Measurements from ENCODE around the gene CEPT1.
A peak's percentile ranks its signal among the peaks of the same experiment; 100 is the strongest.
"Not testable (repeated sequence)": the region's sequence is repeated elsewhere in the genome, so short reads cannot be mapped to it uniquely, and the experiment has no call there.

The CEPT1 gene

GRCh38 chr1:111139956-111140679, at the start of gene CEPT1, which contains the start of gene DRAM2:
Gene CEPT1, plus strand, starts transcription at chr1:111140223. Its CDS starts 7,492 bp downstream, at chr1:111147715.
Gene DRAM2, minus strand, starts transcription at chr1:111140093. Its CDS starts 8,539 bp downstream, at chr1:111131554.
- no peaks in the 10 kb centered on the region for H3K9me3 ChIP-seq (ENCODE audit: control insufficient read depth, insufficient read depth, low read length)
- no peaks in the 10 kb centered on the region; the same call in 1 of the 2 replicates for H3K36me3 ChIP-seq (ENCODE audit: control insufficient read depth, insufficient read depth, low read length)
- peak; percentile 91 for DNase-seq (ENCODE audit: low read depth, low spot score)
- no peaks in the 10 kb centered on the region for H3K27me3 ChIP-seq (ENCODE audit: control insufficient read depth, insufficient read depth, low read length)
- H3K4me3 ChIP-seq (ENCODE audit: low read length) = peak within 1 kb of the TSS; percentile 90
- H3K27ac ChIP-seq (ENCODE audit: low read length) = peak within 1 kb of the TSS; percentile 71
- WGBS (ENCODE audit: insufficient coverage, insufficient read length) = no CpG with 5 or more reads among the region's 68 CpGs
- H3K4me1 ChIP-seq (ENCODE audit: control insufficient read depth, insufficient read depth, low read length) = peaks cover 1% of the 10 kb centered on the region; the same call in 1 of the 2 replicates

- not testable (repeated sequence) for H3K4me3 ChIP-seq (ENCODE audit: low read length); H3K4me1 ChIP-seq (ENCODE audit: control insufficient read depth, insufficient read depth, low read length); DNase-seq (ENCODE audit: low read depth, low spot score); H3K27ac ChIP-seq (ENCODE audit: low read length); H3K36me3 ChIP-seq (ENCODE audit: control insufficient read depth, insufficient read depth, low read length); H3K27me3 ChIP-seq (ENCODE audit: control insufficient read depth, insufficient read depth, low read length); H3K9me3 ChIP-seq (ENCODE audit: control insufficient read depth, insufficient read depth, low read length)
- no CpG with 5 or more reads among the region's 3 CpGs for WGBS (ENCODE audit: insufficient coverage, insufficient read length)
These were observed 44.6 kb upstream of the CEPT1 start for GRCh38 chr1:111095421-111095820.

- H3K9me3 ChIP-seq (ENCODE audit: control insufficient read depth, insufficient read depth, low read length) = no peaks in the 10 kb centered on the region; the same call in 1 of the 2 replicates
- DNase-seq (ENCODE audit: low read depth, low spot score) = no peak
- H3K36me3 ChIP-seq (ENCODE audit: control insufficient read depth, insufficient read depth, low read length) = no peaks in the 10 kb centered on the region
- H3K27ac ChIP-seq (ENCODE audit: low read length) = no peak overlapping the region
- no CpG with 5 or more reads among the region's 2 CpGs for WGBS (ENCODE audit: insufficient coverage, insufficient read length)
- no peak overlapping the region for H3K4me3 ChIP-seq (ENCODE audit: low read length)
- H3K27me3 ChIP-seq (ENCODE audit: control insufficient read depth, insufficient read depth, low read length) = no peaks in the 10 kb centered on the region
- H3K4me1 ChIP-seq (ENCODE audit: control insufficient read depth, insufficient read depth, low read length) = no peaks in the 10 kb centered on the region
These were observed 42.5 kb upstream of the CEPT1 start for GRCh38 chr1:111097356-111098099.

- WGBS (ENCODE audit: insufficient coverage, insufficient read length) = no CpG with 5 or more reads among the region's 1 CpG
- H3K9me3 ChIP-seq (ENCODE audit: control insufficient read depth, insufficient read depth, low read length) = no peaks in the 10 kb centered on the region; the same call in 1 of the 2 replicates
These were observed 40.7 kb upstream of the CEPT1 start for GRCh38 chr1:111099289-111099688.

GRCh38 chr1:111101854-111102642, 38.0 kb upstream of the CEPT1 start:
- Histone ChIP-seq H3K4me3 (ENCODE audit: low read length) (no peak overlapping the region), H3K36me3 (ENCODE audit: control insufficient read depth, insufficient read depth, low read length) (no peaks in the 10 kb centered on the region), H3K9me3 (ENCODE audit: control insufficient read depth, insufficient read depth, low read length) (no peaks in the 10 kb centered on the region; the same call in 1 of the 2 replicates), H3K27ac (ENCODE audit: low read length) (no peak overlapping the region), H3K4me1 (ENCODE audit: control insufficient read depth, insufficient read depth, low read length) (no peaks in the 10 kb centered on the region), H3K27me3 (ENCODE audit: control insufficient read depth, insufficient read depth, low read length) (no peaks in the 10 kb centered on the region)
- DNase-seq (ENCODE audit: low read depth, low spot score) = no peak
- no CpG with 5 or more reads among the region's 5 CpGs for WGBS (ENCODE audit: insufficient coverage, insufficient read length)

More at GRCh38 chr1:111099289-111099688, 40.7 kb upstream of the CEPT1 start:
- DNase-seq (ENCODE audit: low read depth, low spot score) = no peak
- H3K27me3 ChIP-seq (ENCODE audit: control insufficient read depth, insufficient read depth, low read length) = no peaks in the 10 kb centered on the region
- H3K4me1 ChIP-seq (ENCODE audit: control insufficient read depth, insufficient read depth, low read length) = no peaks in the 10 kb centered on the region
- H3K4me3 ChIP-seq (ENCODE audit: low read length) = no peak overlapping the region
- no peak overlapping the region for H3K27ac ChIP-seq (ENCODE audit: low read length)
- no peaks in the 10 kb centered on the region for H3K36me3 ChIP-seq (ENCODE audit: control insufficient read depth, insufficient read depth, low read length)

- no peak overlapping the region for H3K27ac ChIP-seq (ENCODE audit: low read length)
- no peaks in the 10 kb centered on the region for H3K9me3 ChIP-seq (ENCODE audit: control insufficient read depth, insufficient read depth, low read length)
- H3K27me3 ChIP-seq (ENCODE audit: control insufficient read depth, insufficient read depth, low read length) = no peaks in the 10 kb centered on the region
- no CpG with 5 or more reads among the region's 2 CpGs for WGBS (ENCODE audit: insufficient coverage, insufficient read length)
- no peak for DNase-seq (ENCODE audit: low read depth, low spot score)
- H3K36me3 ChIP-seq (ENCODE audit: control insufficient read depth, insufficient read depth, low read length) = no peaks in the 10 kb centered on the region
- H3K4me1 ChIP-seq (ENCODE audit: control insufficient read depth, insufficient read depth, low read length) = no peaks in the 10 kb centered on the region
- H3K4me3 ChIP-seq (ENCODE audit: low read length) = no peak overlapping the region
These were observed 35.0 kb upstream of the CEPT1 start for GRCh38 chr1:111104981-111105380.

- no peak for DNase-seq (ENCODE audit: low read depth, low spot score)
These were observed 29.7 kb upstream of the CEPT1 start for GRCh38 chr1:111110197-111110899.

GRCh38 chr1:111116496-111116895, 23.5 kb upstream of the CEPT1 start:
- DNase-seq (ENCODE audit: low read depth, low spot score) = no peak
- Histone ChIP-seq H3K36me3 (ENCODE audit: control insufficient read depth, insufficient read depth, low read length) (no peaks in the 10 kb centered on the region; the same call in 1 of the 2 replicates), H3K27me3 (ENCODE audit: control insufficient read depth, insufficient read depth, low read length) (no peaks in the 10 kb centered on the region), H3K4me3 (ENCODE audit: low read length) (no peak overlapping the region), H3K9me3 (ENCODE audit: control insufficient read depth, insufficient read depth, low read length) (no peaks in the 10 kb centered on the region), H3K4me1 (ENCODE audit: control insufficient read depth, insufficient read depth, low read length) (no peaks in the 10 kb centered on the region), H3K27ac (ENCODE audit: low read length) (no peak overlapping the region)
- no CpG with 5 or more reads among the region's 2 CpGs for WGBS (ENCODE audit: insufficient coverage, insufficient read length)

More at GRCh38 chr1:111110197-111110899, 29.7 kb upstream of the CEPT1 start:
- Histone ChIP-seq H3K36me3 (ENCODE audit: control insufficient read depth, insufficient read depth, low read length) (no peaks in the 10 kb centered on the region), H3K27ac (ENCODE audit: low read length) (no peak overlapping the region), H3K4me1 (ENCODE audit: control insufficient read depth, insufficient read depth, low read length) (no peaks in the 10 kb centered on the region), H3K4me3 (ENCODE audit: low read length) (no peak overlapping the region), H3K9me3 (ENCODE audit: control insufficient read depth, insufficient read depth, low read length) (no peaks in the 10 kb centered on the region), H3K27me3 (ENCODE audit: control insufficient read depth, insufficient read depth, low read length) (no peaks in the 10 kb centered on the region)
- WGBS (ENCODE audit: insufficient coverage, insufficient read length) = no CpG with 5 or more reads among the region's 1 CpG

GRCh38 chr1:111126354-111126753, 13.7 kb upstream of the CEPT1 start:
- Histone ChIP-seq H3K27me3 (ENCODE audit: control insufficient read depth, insufficient read depth, low read length) (no peaks in the 10 kb centered on the region), H3K4me3 (ENCODE audit: low read length) (no peak overlapping the region), H3K27ac (ENCODE audit: low read length) (no peak overlapping the region), H3K4me1 (ENCODE audit: control insufficient read depth, insufficient read depth, low read length) (no peaks in the 10 kb centered on the region), H3K36me3 (ENCODE audit: control insufficient read depth, insufficient read depth, low read length) (no peaks in the 10 kb centered on the region), H3K9me3 (ENCODE audit: control insufficient read depth, insufficient read depth, low read length) (no peaks in the 10 kb centered on the region)
- DNase-seq (ENCODE audit: low read depth, low spot score) = no peak
- no CpG with 5 or more reads among the region's 1 CpG for WGBS (ENCODE audit: insufficient coverage, insufficient read length)

Data from iPS DF 6.9 (cell line).